ENCODE results near the gene MYL2. TPM values are rescaled to one million over a fixed set of nuclear protein-coding genes. Genes with fewer than 3 reads are reported as not detected.

Gene MYL2
- total RNA-seq, 1 donor from 2014 or later, result not detected

GRCh38 chr12:110923192-110923591 is 2.8 kb upstream of the MYL2 start:
- no peak for FAIRE-seq
- no peaks in the 10 kb centered on the region for H3K9me3 ChIP-seq (ENCODE audit: insufficient read depth, low read depth, low read length)
- no peak overlapping the region for H3K27ac Mint-ChIP-seq (ENCODE audit: unreplicated experiment)
- no peak overlapping the region for H2AFZ ChIP-seq (ENCODE audit: low read depth, low read length)
- peaks cover 11% of the 10 kb centered on the region for H3K4me1 ChIP-seq (ENCODE audit: insufficient read depth, low read length)
- peaks cover 7% of the 10 kb centered on the region for H3K27me3 ChIP-seq (ENCODE audit: insufficient read depth, low read length)
- no peak overlapping the region for H3K4me2 ChIP-seq (ENCODE audit: low read length)
- no peak overlapping the region for H3K9ac ChIP-seq (ENCODE audit: low read length)
- H3K4me3 Mint-ChIP-seq (ENCODE audit: unreplicated experiment), result no peak overlapping the region
- TF ChIP-seq CTCF (IDR thresholded peaks at IDR 0.05; ENCODE audit: insufficient read depth, low read depth, low read length) (no peak), EZH2 (IDR thresholded peaks at IDR 0.05; ENCODE audit: insufficient read depth, low read length) (no peak)
- H3K27me3 Mint-ChIP-seq (ENCODE audit: low read depth, unreplicated experiment), result peaks cover 5% of the 10 kb centered on the region
- no peak overlapping the region for H3K27ac ChIP-seq (ENCODE audit: low read depth, low read length)
- no peaks in the 10 kb centered on the region for H3K36me3 Mint-ChIP-seq (ENCODE audit: low read depth, unreplicated experiment)
- H4K20me1 ChIP-seq (ENCODE audit: insufficient read depth, low read length), result no peaks in the 10 kb centered on the region
- peaks cover 15% of the 10 kb centered on the region for H3K4me1 Mint-ChIP-seq (ENCODE audit: low read depth, unreplicated experiment)
- H3K36me3 ChIP-seq (ENCODE audit: insufficient read depth, low read length), result no peaks in the 10 kb centered on the region
- no peak for DNase-seq (ENCODE audit: low read depth)
- H3K4me3 ChIP-seq (ENCODE audit: insufficient read depth, low read depth, low read length), result no peak overlapping the region
- no peaks in the 10 kb centered on the region for H3K79me2 ChIP-seq (ENCODE audit: insufficient read depth, low read length)
- no peaks in the 10 kb centered on the region for H3K9me3 Mint-ChIP-seq (ENCODE audit: unreplicated experiment)

- TF ChIP-seq CTCF (IDR thresholded peaks at IDR 0.05; ENCODE audit: insufficient read depth, low read depth, low read length), result no peak
- TF ChIP-seq EZH2 (IDR thresholded peaks at IDR 0.05; ENCODE audit: insufficient read depth, low read length), result no peak
- no peak overlapping the region for H3K4me3 ChIP-seq (ENCODE audit: insufficient read depth, low read depth, low read length)
- no peaks in the 10 kb centered on the region for H3K79me2 ChIP-seq (ENCODE audit: insufficient read depth, low read length)
- Mint-ChIP-seq H3K9me3 (ENCODE audit: unreplicated experiment) (no peaks in the 10 kb centered on the region), H3K27me3 (ENCODE audit: low read depth, unreplicated experiment) (peaks cover 5% of the 10 kb centered on the region), H3K36me3 (ENCODE audit: low read depth, unreplicated experiment) (no peaks in the 10 kb centered on the region), H3K27ac (ENCODE audit: unreplicated experiment) (no peak overlapping the region), H3K4me3 (ENCODE audit: unreplicated experiment) (no peak overlapping the region), H3K4me1 (ENCODE audit: low read depth, unreplicated experiment) (peaks cover 20% of the 10 kb centered on the region)
- H4K20me1 ChIP-seq (ENCODE audit: insufficient read depth, low read length), result no peaks in the 10 kb centered on the region
- no peak overlapping the region for H3K9ac ChIP-seq (ENCODE audit: low read length)
- H3K27ac ChIP-seq (ENCODE audit: low read depth, low read length), result no peak overlapping the region
- peaks cover 16% of the 10 kb centered on the region for H3K4me1 ChIP-seq (ENCODE audit: insufficient read depth, low read length)
- H3K27me3 ChIP-seq (ENCODE audit: insufficient read depth, low read length), result peaks cover 7% of the 10 kb centered on the region
- H3K4me2 ChIP-seq (ENCODE audit: low read length), result no peak overlapping the region
- no peak for FAIRE-seq
- no peaks in the 10 kb centered on the region for H3K36me3 ChIP-seq (ENCODE audit: insufficient read depth, low read length)
- no peaks in the 10 kb centered on the region for H3K9me3 ChIP-seq (ENCODE audit: insufficient read depth, low read depth, low read length)
- H2AFZ ChIP-seq (ENCODE audit: low read depth, low read length), result no peak overlapping the region
- DNase-seq (ENCODE audit: low read depth), result no peak
Measured at GRCh38 chr12:110922652-110923051, 2.3 kb upstream of the MYL2 start.

GRCh38 chr12:110921262-110921661 is 883 bp upstream of the MYL2 start:
- H3K27ac Mint-ChIP-seq (ENCODE audit: unreplicated experiment), result peak overlapping the region; percentile 56
- no peak overlapping the region for H3K4me3 Mint-ChIP-seq (ENCODE audit: unreplicated experiment)

More at GRCh38 chr12:110921262-110921661, 883 bp upstream of the MYL2 start:
- Histone ChIP-seq H3K79me2 (ENCODE audit: insufficient read depth, low read length) (no peaks in the 10 kb centered on the region), H3K4me1 (ENCODE audit: insufficient read depth, low read length) (peaks cover 24% of the 10 kb centered on the region), H3K4me2 (ENCODE audit: low read length) (peak overlapping the region; percentile 7), H3K9ac (ENCODE audit: low read length) (no peak overlapping the region), H3K27me3 (ENCODE audit: insufficient read depth, low read length) (peaks cover 3% of the 10 kb centered on the region), H3K4me3 (ENCODE audit: insufficient read depth, low read depth, low read length) (no peak overlapping the region), H2AFZ (ENCODE audit: low read depth, low read length) (no peak overlapping the region), H3K27ac (ENCODE audit: low read depth, low read length) (no peak overlapping the region), H3K9me3 (ENCODE audit: insufficient read depth, low read depth, low read length) (no peaks in the 10 kb centered on the region), H4K20me1 (ENCODE audit: insufficient read depth, low read length) (no peaks in the 10 kb centered on the region), H3K36me3 (ENCODE audit: insufficient read depth, low read length) (no peaks in the 10 kb centered on the region)
- TF ChIP-seq CTCF (IDR thresholded peaks at IDR 0.05; ENCODE audit: insufficient read depth, low read depth, low read length), result no peak
- TF ChIP-seq EZH2 (IDR thresholded peaks at IDR 0.05; ENCODE audit: insufficient read depth, low read length), result no peak
- H3K36me3 Mint-ChIP-seq (ENCODE audit: low read depth, unreplicated experiment), result no peaks in the 10 kb centered on the region
- no peaks in the 10 kb centered on the region for H3K9me3 Mint-ChIP-seq (ENCODE audit: unreplicated experiment)
- H3K4me1 Mint-ChIP-seq (ENCODE audit: low read depth, unreplicated experiment), result peaks cover 26% of the 10 kb centered on the region
- peak; percentile 67 for DNase-seq (ENCODE audit: low read depth)
- H3K27me3 Mint-ChIP-seq (ENCODE audit: low read depth, unreplicated experiment), result peaks cover 5% of the 10 kb centered on the region
- no peak for FAIRE-seq
